IMR-90 (cell line): ENCODE results near the gene MRS2. TPM values are rescaled to one million over a fixed set of nuclear protein-coding genes. Genes with fewer than 3 reads are reported as not detected.

Experiments
- ATAC-seq: fragments of 200-7000 bp; cut with Tn5 transposase; 2 replicates; pipeline ENCODE4 v1.9.1; 2020; ENCODE audit warnings: low read depth, mild to moderate bottlenecking, moderate library complexity
- BruUV-seq: library from RNA; stranded (reverse); fragments of 400-500 nt; replicated peaks from 2 replicates; lab custom pipeline; 2021; lab: Mats Ljungman, UMichigan
- CTCF ChIA-PET: fragments of 300-600 bp; formaldehyde crosslinking; extraction: SDS; loops from one replicate; lab custom pipeline; 2021; ENCODE audit warnings: antibody characterized with exemption; lab: Yijun Ruan, JAX
- POLR2A ChIA-PET: fragments of 300-600 bp; sonication (Branson Sonifier 250); formaldehyde crosslinking; loops from one replicate; lab custom pipeline; 2022; ENCODE audit warnings: antibody characterized with exemption; ENCODE audit not compliant: unreplicated experiment; lab: Charles Lee
- DNase-seq: peaks from one replicate; pipeline ENCODE4 v3.0.0; 2013
- H2AFZ ChIP-seq: replicated peaks from 2 replicates; pipeline ENCODE3; 2013; ENCODE audit warnings: low read length, mild to moderate bottlenecking; ENCODE audit not compliant: poor library complexity
- H2AK5ac ChIP-seq: 2 replicates; pipeline ENCODE4 v1.6.1; 2013; ENCODE audit warnings: low read depth, low read length, inconsistent platforms
- H2AK9ac ChIP-seq: replicated peaks from 2 replicates; pipeline ENCODE3; 2013; ENCODE audit warnings: mild to moderate bottlenecking, low read depth, low read length, moderate library complexity; ENCODE audit not compliant: poor library complexity
- H2BK120ac ChIP-seq: 2 replicates; pipeline ENCODE4 v1.6.1; 2013; ENCODE audit warnings: low read depth, low read length, inconsistent platforms
- H2BK15ac ChIP-seq: 3 replicates; pipeline ENCODE4 v1.6.1; 2013; ENCODE audit warnings: low read depth, low read length, inconsistent platforms
- H2BK20ac ChIP-seq: 2 replicates; pipeline ENCODE4 v1.6.1; 2013; ENCODE audit warnings: low read depth, mild to moderate bottlenecking, inconsistent platforms, low read length, moderate library complexity
- H2BK5ac ChIP-seq: 2 replicates; pipeline ENCODE4 v1.6.1; 2013; ENCODE audit warnings: mild to moderate bottlenecking, low read depth, low read length, inconsistent platforms; ENCODE audit not compliant: poor library complexity, severe bottlenecking
- H3K14ac ChIP-seq: replicated peaks from 2 replicates; pipeline ENCODE4 v1.6.1; 2013; ENCODE audit warnings: low read depth, low read length, inconsistent platforms
- H3K18ac ChIP-seq: 2 replicates; pipeline ENCODE4 v1.6.1; 2013; ENCODE audit warnings: low read depth, low read length, control low read depth
- H3K23ac ChIP-seq: 2 replicates; pipeline ENCODE4 v1.6.1; 2013; ENCODE audit warnings: low read depth, low read length, inconsistent platforms
- H3K27ac ChIP-seq: 2 replicates; pipeline ENCODE4 v1.5.1; 2013; ENCODE audit warnings: mild to moderate bottlenecking, control low read depth, low read length; ENCODE audit not compliant: insufficient read depth
- H3K27me3 ChIP-seq: 2 replicates; pipeline ENCODE4 v1.6.1; 2013; ENCODE audit warnings: low read length; ENCODE audit not compliant: control insufficient read depth, insufficient read depth
- H3K36me3 ChIP-seq: 2 replicates; pipeline ENCODE4 v1.6.1; 2013; ENCODE audit warnings: low read length, mixed read lengths; ENCODE audit not compliant: control insufficient read depth, insufficient read depth
- H3K4ac ChIP-seq: 2 replicates; pipeline ENCODE4 v1.6.1; 2013; ENCODE audit warnings: low read depth, low read length, inconsistent platforms
- H3K4me1 ChIP-seq: 2 replicates; pipeline ENCODE4 v1.6.1; 2013; ENCODE audit warnings: low read length, mixed read lengths; ENCODE audit not compliant: control insufficient read depth, insufficient read depth
- H3K4me2 ChIP-seq: 2 replicates; pipeline ENCODE4 v1.6.1; 2013; ENCODE audit warnings: low read depth, mild to moderate bottlenecking, control low read depth, low read length, moderate library complexity
- H3K4me3 ChIP-seq: 2 replicates; pipeline ENCODE4 v1.5.1; 2013; ENCODE audit warnings: low read depth, mild to moderate bottlenecking, control low read depth, low read length, moderate library complexity; ENCODE audit not compliant: insufficient read depth
- H3K56ac ChIP-seq: 2 replicates; pipeline ENCODE4 v1.6.1; 2013; ENCODE audit warnings: low read length, inconsistent platforms; ENCODE audit not compliant: insufficient read depth; ENCODE audit errors: extremely low read depth
- H3K79me1 ChIP-seq, 2 experiments: 2 replicates each; pipeline ENCODE4 v1.6.1; 2013; ENCODE audit warnings: low read length in 2 of 2, inconsistent platforms in 1 of 2, low read depth in 1 of 2
- H3K9ac ChIP-seq: 2 replicates; pipeline ENCODE4 v1.6.1; 2013; ENCODE audit warnings: low read depth, low read length, control low read depth
- H3K9me1 ChIP-seq: 2 replicates; pipeline ENCODE4 v1.6.1; 2013; ENCODE audit warnings: low read length, inconsistent platforms; ENCODE audit not compliant: insufficient read depth
- H3K9me3 ChIP-seq: 2 replicates; pipeline ENCODE4 v1.6.1; 2013; ENCODE audit warnings: low read length; ENCODE audit not compliant: control insufficient read depth, insufficient read depth
- H4K20me1 ChIP-seq: 2 replicates; pipeline ENCODE4 v1.6.1; 2013; ENCODE audit warnings: low read length, inconsistent platforms; ENCODE audit not compliant: insufficient read depth
- H4K5ac ChIP-seq: 2 replicates; pipeline ENCODE4 v1.6.1; 2013; ENCODE audit warnings: mild to moderate bottlenecking, low read depth, low read length, control low read depth
- H4K8ac ChIP-seq, 2 experiments: 2 replicates each; pipeline ENCODE4 v1.6.1; 2013; ENCODE audit warnings: low read depth in 2 of 2, low read length in 2 of 2, control low read depth in 1 of 2, inconsistent platforms in 1 of 2
- H4K91ac ChIP-seq: 2 replicates; pipeline ENCODE4 v1.6.1; 2013; ENCODE audit warnings: low read depth, low read length, inconsistent platforms; ENCODE audit not compliant: insufficient read depth
- BHLHE40 ChIP-seq: fragments of 150-350 bp; IDR thresholded peaks from 2 replicates; pipeline ENCODE4 v1.6.1; 2016; ENCODE audit warnings: mild to moderate bottlenecking, low read depth, low read length
- CHD1 ChIP-seq: IDR thresholded peaks from 2 replicates; pipeline ENCODE4 v1.6.1; 2012; ENCODE audit warnings: low read depth, low read length, improper control_type of control experiment
- FOS ChIP-seq: fragments of 150-350 bp; IDR thresholded peaks from 2 replicates; pipeline ENCODE4 v1.6.1; 2016; ENCODE audit warnings: low read depth, low read length
- MAFK ChIP-seq: IDR thresholded peaks from 2 replicates; pipeline ENCODE4 v1.6.1; 2012; ENCODE audit warnings: low read depth, low read length, improper control_type of control experiment
- MAZ ChIP-seq: IDR thresholded peaks from 2 replicates; pipeline ENCODE4 v1.6.1; 2012; ENCODE audit warnings: low read depth, mild to moderate bottlenecking, low read length, improper control_type of control experiment, moderate library complexity, borderline replicate concordance
- MXI1 ChIP-seq: IDR thresholded peaks from 2 replicates; pipeline ENCODE4 v1.6.1; 2012; ENCODE audit warnings: low read depth, mild to moderate bottlenecking, low read length, moderate library complexity, borderline replicate concordance
- NFE2L2 ChIP-seq: fragments of 150-350 bp; IDR thresholded peaks from 2 replicates; pipeline ENCODE4 v1.6.1; 2016; ENCODE audit warnings: low read depth, mild to moderate bottlenecking, low read length
- POLR2A ChIP-seq: IDR thresholded peaks from 2 replicates; pipeline ENCODE4 v1.6.1; 2012; ENCODE audit warnings: mild to moderate bottlenecking, low read depth, low read length
- RAD21 ChIP-seq: IDR thresholded peaks from 2 replicates; pipeline ENCODE4 v1.6.1; 2012; ENCODE audit warnings: low read length, improper control_type of control experiment
- RCOR1 ChIP-seq: IDR thresholded peaks from 2 replicates; pipeline ENCODE4 v1.6.1; 2012; ENCODE audit warnings: mild to moderate bottlenecking, low read length, improper control_type of control experiment; ENCODE audit not compliant: insufficient replicate concordance
- RFX5 ChIP-seq: IDR thresholded peaks from 2 replicates; pipeline ENCODE4 v1.8.0; 2012; ENCODE audit warnings: low read depth, mild to moderate bottlenecking, low read length, moderate library complexity
- SMC3 ChIP-seq: fragments of 150-350 bp; IDR thresholded peaks from 2 replicates; pipeline ENCODE4 v1.6.1; 2016; ENCODE audit warnings: low read depth, mild to moderate bottlenecking, antibody characterized with exemption, low read length, moderate library complexity
- WGBS, 2 experiments: methylation state at CpG; one replicate each; pipeline versions ENCODE4 v1.1.5 to v1.1.7; 2013; ENCODE audit warnings: missing lambda C conversion rate in 2 of 2; ENCODE audit not compliant: insufficient read length in 1 of 2; ENCODE audit errors: extremely low coverage in 2 of 2; 5-methylcytosine and 5-hydroxymethylcytosine counted together
- dilution Hi-C: fragments of 300-500 bp; cut with HindIII; formaldehyde crosslinking; loops from one replicate; pipeline ENCODE4 v1.14.3; 2018; ENCODE audit warnings: low sequenced_read_pairs; ENCODE audit not compliant: unreplicated experiment
- in situ Hi-C: fragments of 300-500 bp; cut with MboI; formaldehyde crosslinking; loops from 3 replicates; pipeline ENCODE4 v1.14.3; 2019; ENCODE audit warnings: low sequenced_read_pairs, inconsistent platforms, mixed read lengths
- intact Hi-C: fragments of 100-400 bp; cut with micrococcal nuclease; formaldehyde crosslinking; loops from 2 replicates; pipeline ENCODE4 v1.10.0; 2022
- polyA plus RNA-seq, 3 experiments: library from polyadenylated mRNA; depleted of rRNA; stranded (reverse); fragments of >200 nt; gene quantifications; 2 replicates each; pipeline ENCODE4 v1.2.3, GENCODE V29; 2012; ENCODE audit warnings: low replicate concordance in 1 of 3
- total RNA-seq: library from RNA; depleted of rRNA; stranded (reverse); fragments of >200 nt; gene quantifications from 2 replicates; pipeline ENCODE4 v1.2.3, GENCODE V29; 2012
- TF ChIP-seq, protein P1 (sequence below): fragments of 150-350 bp; IDR thresholded peaks from 2 replicates; pipeline ENCODE4 v1.6.1; 2017; ENCODE audit warnings: mild to moderate bottlenecking, antibody characterized with exemption, low read length, low read depth
- TF ChIP-seq, protein P2 (sequence below): fragments of 150-350 bp; IDR thresholded peaks from 2 replicates; pipeline ENCODE4 v1.6.1; 2016; ENCODE audit warnings: low read depth, mild to moderate bottlenecking, low read length, moderate library complexity, borderline replicate concordance
- TF ChIP-seq, protein P3 (sequence below): conservative IDR thresholded peaks from 2 replicates; pipeline ENCODE4 v1.5.1; 2012; ENCODE audit warnings: mild to moderate bottlenecking, low read depth, low read length, improper control_type of control experiment

The MRS2 gene
- total and polyA plus RNA-seq, 2 of the 4 experiments (the other 2 are of a cell fraction): 8.8 to 11.1 TPM

DNA sequence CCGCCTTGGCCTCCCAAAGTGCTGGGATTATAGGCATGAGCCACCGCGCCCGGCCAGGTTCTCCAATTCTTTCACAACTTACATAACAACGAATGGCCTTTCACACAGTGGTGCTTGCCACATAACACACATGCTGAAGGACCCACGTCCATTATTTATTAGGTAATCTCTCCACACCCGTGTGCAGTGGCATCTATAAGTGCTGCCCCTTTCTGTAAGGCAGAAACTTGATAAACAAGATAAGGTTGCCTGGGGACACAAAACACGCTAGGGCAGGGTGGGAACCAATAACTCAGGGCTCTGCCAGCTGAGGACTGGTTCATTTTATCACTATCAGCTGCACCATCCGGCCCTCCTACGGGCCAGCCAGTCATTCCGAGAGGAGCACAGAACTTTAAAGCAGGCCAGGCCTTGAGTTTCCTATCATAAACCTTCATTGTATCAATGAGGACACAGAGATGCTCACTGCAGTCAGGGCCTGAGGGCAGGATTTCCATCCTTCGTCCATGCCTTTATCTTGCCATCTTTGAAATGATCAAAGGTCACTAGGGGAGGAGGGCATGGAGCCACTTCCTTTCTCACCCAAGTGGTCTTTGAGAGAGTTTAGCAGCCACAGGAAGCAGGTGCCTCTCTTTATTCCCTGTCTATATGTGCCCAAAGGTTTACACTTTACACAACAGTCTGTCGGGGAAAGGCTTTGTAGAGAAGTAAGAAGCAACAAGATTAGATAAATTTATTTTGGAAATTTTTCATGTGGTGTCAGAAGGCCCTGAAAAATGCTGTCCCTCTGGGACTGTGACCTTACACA, 49.0 kb downstream of the MRS2 start:
- no peak overlapping the region for H3K27ac ChIP-seq
- H2AFZ ChIP-seq: no peak overlapping the region
- dilution Hi-C loops: no loop called here
- H3K4me2 ChIP-seq: no peak overlapping the region
- H3K56ac ChIP-seq: no peak overlapping the region
- H4K20me1 ChIP-seq: no peaks in the 10 kb centered on the region
- WGBS, 2 experiments: 60% methylated on average over 1 of the region's 13 CpGs; no CpG with 5 or more reads in 1 of the 2 experiments
- intact Hi-C loops: no loop called here
- H4K5ac ChIP-seq: no peak overlapping the region
- H2AK5ac ChIP-seq: no peak overlapping the region
- in situ Hi-C loops: no loop called here
- no peak overlapping the region for H3K14ac ChIP-seq
- no peak overlapping the region for H2AK9ac ChIP-seq
- H3K79me1 ChIP-seq: no peaks in the 10 kb centered on the region
- no peak for ATAC-seq
- no peaks in the 10 kb centered on the region for H3K36me3 ChIP-seq
- no peaks in the 10 kb centered on the region for H3K4me1 ChIP-seq
- no peak for DNase-seq
- H3K4ac ChIP-seq: no peak overlapping the region
- ChIA-PET CTCF (interaction anchor here (0.7 kb wide), 1 partner anchor 1354 kb away, joined by 3 read pairs; no protein-coding TSS in a partner anchor), POLR2A (no interaction called here)
- no peaks in the 10 kb centered on the region for H3K9me3 ChIP-seq
- no peak overlapping the region for H3K18ac ChIP-seq
- no peak overlapping the region for H2BK15ac ChIP-seq
- H2BK5ac ChIP-seq: no peak overlapping the region
- no peak overlapping the region for H3K23ac ChIP-seq
- no peak overlapping the region for H4K8ac ChIP-seq
- no peak overlapping the region for H4K91ac ChIP-seq
- H2BK20ac ChIP-seq: no peak overlapping the region
- H2BK120ac ChIP-seq: no peak overlapping the region
- H3K9ac ChIP-seq: no peak overlapping the region
- H3K4me3 ChIP-seq: no peak overlapping the region
- peaks cover 3% of the 10 kb centered on the region for H3K27me3 ChIP-seq
- H3K9me1 ChIP-seq: no peaks in the 10 kb centered on the region
- BruUV-seq: no TSS peak
- TF ChIP-seq POLR2A: no peak
- no peak for TF ChIP-seq MXI1
- TF ChIP-seq RFX5: no peak
- no peak for TF ChIP-seq SMC3
- TF ChIP-seq, protein P1, sequence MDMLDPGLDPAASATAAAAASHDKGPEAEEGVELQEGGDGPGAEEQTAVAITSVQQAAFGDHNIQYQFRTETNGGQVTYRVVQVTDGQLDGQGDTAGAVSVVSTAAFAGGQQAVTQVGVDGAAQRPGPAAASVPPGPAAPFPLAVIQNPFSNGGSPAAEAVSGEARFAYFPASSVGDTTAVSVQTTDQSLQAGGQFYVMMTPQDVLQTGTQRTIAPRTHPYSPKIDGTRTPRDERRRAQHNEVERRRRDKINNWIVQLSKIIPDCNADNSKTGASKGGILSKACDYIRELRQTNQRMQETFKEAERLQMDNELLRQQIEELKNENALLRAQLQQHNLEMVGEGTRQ: no peak
- no peak for TF ChIP-seq NFE2L2
- TF ChIP-seq MAZ: no peak
- TF ChIP-seq, protein P2, sequence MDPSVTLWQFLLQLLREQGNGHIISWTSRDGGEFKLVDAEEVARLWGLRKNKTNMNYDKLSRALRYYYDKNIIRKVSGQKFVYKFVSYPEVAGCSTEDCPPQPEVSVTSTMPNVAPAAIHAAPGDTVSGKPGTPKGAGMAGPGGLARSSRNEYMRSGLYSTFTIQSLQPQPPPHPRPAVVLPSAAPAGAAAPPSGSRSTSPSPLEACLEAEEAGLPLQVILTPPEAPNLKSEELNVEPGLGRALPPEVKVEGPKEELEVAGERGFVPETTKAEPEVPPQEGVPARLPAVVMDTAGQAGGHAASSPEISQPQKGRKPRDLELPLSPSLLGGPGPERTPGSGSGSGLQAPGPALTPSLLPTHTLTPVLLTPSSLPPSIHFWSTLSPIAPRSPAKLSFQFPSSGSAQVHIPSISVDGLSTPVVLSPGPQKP: no peak
- TF ChIP-seq, protein P3, sequence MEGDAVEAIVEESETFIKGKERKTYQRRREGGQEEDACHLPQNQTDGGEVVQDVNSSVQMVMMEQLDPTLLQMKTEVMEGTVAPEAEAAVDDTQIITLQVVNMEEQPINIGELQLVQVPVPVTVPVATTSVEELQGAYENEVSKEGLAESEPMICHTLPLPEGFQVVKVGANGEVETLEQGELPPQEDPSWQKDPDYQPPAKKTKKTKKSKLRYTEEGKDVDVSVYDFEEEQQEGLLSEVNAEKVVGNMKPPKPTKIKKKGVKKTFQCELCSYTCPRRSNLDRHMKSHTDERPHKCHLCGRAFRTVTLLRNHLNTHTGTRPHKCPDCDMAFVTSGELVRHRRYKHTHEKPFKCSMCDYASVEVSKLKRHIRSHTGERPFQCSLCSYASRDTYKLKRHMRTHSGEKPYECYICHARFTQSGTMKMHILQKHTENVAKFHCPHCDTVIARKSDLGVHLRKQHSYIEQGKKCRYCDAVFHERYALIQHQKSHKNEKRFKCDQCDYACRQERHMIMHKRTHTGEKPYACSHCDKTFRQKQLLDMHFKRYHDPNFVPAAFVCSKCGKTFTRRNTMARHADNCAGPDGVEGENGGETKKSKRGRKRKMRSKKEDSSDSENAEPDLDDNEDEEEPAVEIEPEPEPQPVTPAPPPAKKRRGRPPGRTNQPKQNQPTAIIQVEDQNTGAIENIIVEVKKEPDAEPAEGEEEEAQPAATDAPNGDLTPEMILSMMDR: no peak
- TF ChIP-seq BHLHE40: no peak
- no peak for TF ChIP-seq RCOR1
- TF ChIP-seq MAFK: no peak
- no peak for TF ChIP-seq CHD1
- TF ChIP-seq FOS: no peak
- no peak for TF ChIP-seq RAD21
